GM23338 (cell line): ENCODE measurements around the gene JTB.

Experiments used
- CTCF ChIP-seq, 2 experiments: fragments of 200-600 bp in 1 of 2; sonication (generic) in 1 of 2; conservative IDR thresholded peaks; 2 replicates each; pipeline versions ENCODE4 v1.5.1 to v1.6.1; 2016 to 2017; ENCODE audit warnings: antibody characterized with exemption in 2 of 2, low read depth in 2 of 2, mild to moderate bottlenecking in 2 of 2, moderate library complexity in 1 of 2
- REST ChIP-seq: IDR thresholded peaks from one replicate; pipeline ENCODE4 v1.6.1; 2018; ENCODE audit warnings: antibody characterized with exemption; ENCODE audit not compliant: unreplicated experiment

GRCh38 chr1:154019269-154019668 is 41.8 kb upstream of the JTB start:
- TF ChIP-seq CTCF (conservative IDR thresholded peaks at IDR 0.05; ENCODE audit: low read depth in 2 of 2) (no peak), REST (no peak)
